NCI-H2196 treated with DMSO at 0.1 percent for 48 hours (cell line): ENCODE measurements around the gene ONECUT2.
A peak's percentile ranks its signal among the peaks of the same experiment; 100 is the strongest.
"Not testable (repeated sequence)": the region's sequence is repeated elsewhere in the genome, so short reads cannot be mapped to it uniquely, and the experiment has no call there.

Experiments
- DNase-seq: peaks from one replicate; lab custom pipeline; 2025; ENCODE audit not compliant: unreplicated experiment; lab: John Stamatoyannopoulos, UW

The ONECUT2 gene

DNA sequence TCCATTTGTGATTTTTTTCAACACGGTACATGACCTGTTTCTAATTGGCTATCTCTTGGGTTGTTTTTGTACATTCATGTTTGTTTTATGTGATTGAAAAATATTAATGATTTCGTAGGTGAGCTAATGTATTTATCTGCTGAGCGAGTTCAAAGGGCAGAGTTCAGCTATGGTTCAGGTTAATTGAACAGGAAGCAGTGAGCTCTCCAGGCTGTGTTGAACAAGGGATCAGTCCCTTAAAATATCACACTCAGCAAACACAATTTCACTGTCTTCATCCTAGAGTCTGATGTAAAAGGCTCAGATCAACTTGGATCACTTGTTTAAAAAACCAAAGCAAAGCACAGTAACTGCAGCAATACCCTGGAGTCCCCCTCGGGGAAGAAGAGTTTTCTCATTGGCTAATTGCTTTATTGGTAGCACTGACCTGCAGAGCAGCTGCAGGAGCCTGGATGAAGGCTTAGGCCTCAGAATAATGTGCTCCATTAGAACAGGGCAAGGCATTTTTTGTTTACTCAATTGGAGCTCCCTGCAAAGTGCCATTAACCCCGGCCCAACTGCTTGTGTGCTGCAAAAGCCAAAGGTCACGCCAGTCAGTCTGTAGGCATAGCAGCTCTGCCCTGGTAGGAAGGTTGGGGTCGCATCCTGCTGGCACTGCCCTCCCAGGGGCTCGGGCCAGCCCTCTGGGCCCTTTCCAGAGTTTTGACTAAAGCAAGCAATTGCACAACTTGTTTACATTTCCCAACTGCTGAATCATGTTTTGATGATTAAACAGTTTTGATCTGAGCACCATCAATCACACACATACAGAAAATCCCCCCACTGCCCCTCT lies 10.5 kb downstream of the ONECUT2 start:
- no peak for DNase-seq

DNA sequence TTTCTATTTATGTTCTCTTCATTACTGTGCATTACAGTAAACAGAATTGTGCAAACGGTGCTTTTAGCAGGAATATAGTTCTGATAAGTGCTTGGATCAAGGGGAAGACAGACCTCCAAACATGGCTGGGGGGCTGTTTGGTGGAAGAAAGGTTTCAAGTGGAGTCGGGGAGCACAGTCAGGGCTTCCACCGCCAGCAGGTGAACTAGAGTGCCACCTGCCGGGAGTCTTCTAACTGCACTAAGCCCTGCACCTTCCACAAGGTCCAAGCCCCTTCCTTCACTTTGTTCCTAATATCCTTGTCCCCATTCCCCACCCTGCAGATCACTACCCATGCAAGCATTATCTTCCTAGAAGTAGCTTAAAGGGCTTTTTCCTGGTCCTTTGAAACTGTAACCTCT lies 11.1 kb downstream of the ONECUT2 start:
- no peak for DNase-seq

DNA sequence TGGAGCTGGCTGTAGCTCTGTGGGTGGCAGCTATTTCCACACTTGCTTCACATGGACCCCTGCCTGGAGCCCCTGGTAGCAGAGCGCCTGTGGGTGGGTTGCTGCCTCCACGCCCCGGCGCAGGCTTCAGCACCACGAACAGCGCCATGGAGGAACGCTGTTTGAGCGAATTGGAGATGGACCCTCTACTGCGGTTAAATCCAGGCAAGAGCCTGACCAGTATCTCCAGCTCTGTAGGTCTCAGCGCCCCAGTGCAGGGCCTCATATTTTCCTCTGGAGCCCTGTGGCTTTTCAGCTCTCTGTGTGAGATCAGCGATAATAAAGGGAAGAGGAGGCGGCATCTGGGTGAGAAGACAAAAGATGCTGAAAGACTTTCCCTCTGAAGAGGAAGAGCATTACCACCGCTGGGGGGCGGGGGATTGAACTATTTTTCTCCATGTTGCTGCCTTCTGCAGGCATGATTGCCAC lies 12.0 kb downstream of the ONECUT2 start:
- no peak for DNase-seq

DNA sequence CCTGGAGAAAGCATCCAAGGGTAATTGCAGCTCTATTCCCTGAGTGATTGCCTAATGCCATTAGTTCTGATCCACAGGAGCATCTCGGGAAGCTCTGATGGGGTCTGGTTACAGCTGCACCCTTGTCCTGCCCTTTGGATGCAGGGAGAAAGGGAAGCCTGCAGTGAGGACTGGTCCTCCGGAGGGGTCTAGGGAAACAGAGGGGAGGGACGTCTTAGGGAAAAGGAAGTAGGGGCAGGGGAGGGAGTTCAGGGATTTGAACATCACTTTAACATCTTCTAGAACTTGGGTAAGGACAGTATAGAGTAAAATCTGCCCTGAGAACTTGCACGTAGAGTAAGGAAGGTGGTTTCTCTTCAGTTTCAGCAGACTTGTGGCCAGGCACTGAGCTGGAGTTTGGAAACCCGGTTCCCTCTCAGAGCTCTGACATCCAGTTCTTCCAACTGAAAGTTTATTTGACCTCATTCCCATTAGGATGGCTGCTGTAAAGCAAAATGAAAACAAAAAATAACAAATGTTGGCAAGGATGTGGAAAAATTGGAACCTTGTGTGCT lies 20.5 kb downstream of the ONECUT2 start:
- no peak for DNase-seq

DNA sequence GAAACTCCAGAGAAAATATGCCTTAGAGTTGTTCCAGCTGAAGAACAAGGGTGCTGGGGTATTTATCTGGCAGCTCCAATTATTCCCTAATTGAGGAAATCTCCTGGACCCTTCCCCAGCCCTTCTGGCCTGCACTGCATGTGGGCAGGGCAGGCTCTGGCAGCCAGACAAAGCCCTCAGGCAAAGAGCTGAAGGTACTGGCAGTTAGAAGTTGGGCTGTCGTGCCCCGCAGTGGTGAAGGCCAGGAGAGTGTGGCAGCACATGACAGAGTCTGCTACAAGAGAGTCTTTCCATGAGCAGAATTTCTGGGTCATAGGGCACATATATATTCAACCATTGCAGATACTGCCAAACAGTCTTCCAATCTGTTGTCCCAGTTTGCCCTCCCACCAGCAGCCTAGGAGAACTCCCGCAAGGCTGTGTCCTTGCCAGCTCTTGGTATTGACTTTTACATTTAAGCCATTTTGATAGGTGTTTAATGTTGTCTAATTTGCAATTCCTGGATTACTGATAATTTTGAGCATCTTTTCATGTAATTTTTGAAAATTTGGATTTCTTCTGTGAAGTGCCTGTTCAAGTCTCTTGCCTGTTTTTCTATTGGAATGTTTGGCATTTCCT lies 26.6 kb downstream of the ONECUT2 start:
- no peak for DNase-seq

DNA sequence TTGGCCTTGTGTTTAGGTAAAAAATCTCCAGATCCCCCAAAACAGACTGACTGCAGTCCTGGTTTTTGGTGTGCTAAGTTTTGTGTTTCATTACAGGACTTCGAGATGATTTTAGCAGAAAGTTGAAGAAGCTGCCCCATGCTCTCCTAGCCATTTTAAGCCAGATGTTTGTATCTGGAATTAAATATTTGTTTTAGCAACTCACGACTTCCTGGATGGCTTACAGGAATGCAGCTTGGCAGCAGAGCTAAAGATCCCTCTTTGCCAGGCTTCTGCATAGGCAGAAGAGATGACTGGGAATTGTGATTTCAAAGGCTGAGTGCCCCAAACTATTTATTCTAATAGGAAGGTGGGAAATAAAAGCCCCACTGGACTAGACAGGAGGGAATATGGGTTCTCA lies 31.1 kb downstream of the ONECUT2 start:
- DNase-seq, result peak; percentile 23

DNA sequence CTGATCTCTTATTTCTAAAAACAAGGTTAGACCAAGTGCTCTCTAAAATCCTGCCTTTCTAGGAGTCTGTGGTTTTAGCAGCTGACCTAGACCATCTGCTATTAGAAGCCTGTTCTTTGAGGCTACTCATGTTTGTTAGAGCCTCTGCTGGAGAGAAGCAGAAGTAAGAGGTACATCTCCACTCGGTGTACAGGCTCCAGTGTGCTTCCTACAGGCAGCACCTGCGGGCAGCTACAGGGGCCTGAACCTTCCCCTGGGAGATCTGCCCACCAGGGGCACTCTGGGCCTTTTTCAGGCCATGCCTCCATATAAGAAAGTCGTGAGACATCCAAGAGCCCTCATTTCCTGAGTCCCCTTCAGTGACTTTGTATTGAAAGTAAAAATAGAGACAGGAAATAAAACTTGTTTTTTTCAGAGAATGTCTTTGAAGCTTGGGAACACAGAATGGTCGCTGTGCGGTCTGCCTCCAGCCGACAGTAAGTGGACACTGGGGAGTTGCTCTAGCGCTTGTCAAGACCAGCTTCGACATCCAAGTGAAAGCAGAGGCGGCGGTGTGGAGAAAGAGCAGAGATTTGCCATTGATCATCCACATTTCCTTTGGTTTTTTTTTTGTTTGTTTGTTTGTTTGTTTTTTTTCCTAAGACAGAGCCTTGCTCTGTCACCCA lies 31.7 kb downstream of the ONECUT2 start:
- no peak for DNase-seq

DNA sequence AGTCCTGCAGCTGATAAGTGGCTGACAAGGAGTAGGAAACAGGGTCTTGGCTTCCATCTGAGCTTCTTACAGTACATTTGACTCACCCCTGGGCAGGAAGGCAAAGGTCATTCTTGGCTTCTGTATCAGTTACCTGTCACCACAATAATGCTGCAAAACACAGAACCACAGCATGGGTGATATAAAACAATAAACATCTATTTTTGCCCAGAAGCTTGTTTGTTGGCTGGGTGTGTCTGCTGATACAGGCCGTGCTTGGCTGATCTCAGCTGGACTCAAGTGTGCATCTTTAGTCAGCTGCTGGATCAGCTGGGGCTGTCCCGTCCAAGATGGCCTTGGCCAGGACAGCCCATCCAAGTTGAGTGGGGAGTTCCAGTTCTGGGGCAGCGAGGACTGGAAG lies 34.7 kb downstream of the ONECUT2 start:
- DNase-seq, result no peak

DNA sequence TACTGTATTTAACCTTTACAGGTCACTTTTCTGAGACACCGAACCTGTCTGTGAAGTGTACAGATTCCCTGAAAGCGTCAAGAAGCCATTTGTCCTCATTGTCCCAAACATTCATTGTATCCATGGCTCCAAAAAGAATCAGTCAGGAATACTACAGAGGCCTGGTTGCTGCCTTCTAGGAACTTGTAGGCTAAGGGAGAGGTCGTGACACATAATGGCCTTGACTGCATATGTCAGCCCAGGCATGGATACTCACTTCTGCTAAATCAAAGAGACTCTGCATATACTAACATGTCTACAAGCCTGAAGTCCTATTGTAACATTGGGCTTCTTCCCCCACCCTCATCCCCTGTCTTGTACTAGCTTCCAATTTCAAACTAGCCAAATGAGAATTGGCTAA lies 40.2 kb downstream of the ONECUT2 start:
- DNase-seq, result no peak

DNA sequence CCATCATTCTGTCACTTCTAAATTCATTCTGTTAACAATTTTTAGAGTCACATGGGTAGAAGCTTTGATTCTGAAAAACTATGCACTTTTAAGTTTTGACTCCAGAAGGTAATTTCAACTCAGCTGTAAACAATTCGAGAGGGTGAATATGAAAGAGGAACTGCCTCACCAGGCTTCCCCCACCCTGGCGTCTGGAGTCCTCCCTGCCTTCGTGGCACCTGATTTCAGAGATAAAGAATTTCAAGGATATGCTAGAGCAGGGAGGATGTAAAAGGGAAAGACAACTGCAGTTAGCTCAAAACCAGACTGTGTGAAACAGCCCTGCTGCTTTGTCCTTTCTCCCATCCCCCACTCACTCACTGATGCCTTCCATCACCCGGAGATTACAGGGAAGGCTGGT lies 40.7 kb downstream of the ONECUT2 start:
- DNase-seq, result no peak

DNA sequence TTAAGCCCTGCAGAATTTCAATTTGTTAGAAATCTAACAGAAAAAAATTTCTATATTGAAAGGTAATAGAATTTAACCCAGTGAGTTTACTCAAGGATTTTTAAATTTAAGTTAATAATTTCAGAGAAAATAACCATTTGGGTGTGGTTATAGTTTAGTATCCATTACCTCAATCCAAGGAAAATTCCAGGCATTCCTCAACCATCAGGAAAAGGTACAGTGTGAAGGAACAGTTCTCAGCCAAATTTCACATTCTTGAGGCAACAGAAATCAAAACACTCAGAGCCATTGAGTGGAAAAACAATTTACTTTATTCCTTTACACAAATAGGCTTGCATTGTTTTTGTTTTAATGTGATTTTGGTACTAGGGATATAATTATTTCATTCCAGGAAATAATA lies 45.6 kb downstream of the ONECUT2 start:
- no peak for DNase-seq

DNA sequence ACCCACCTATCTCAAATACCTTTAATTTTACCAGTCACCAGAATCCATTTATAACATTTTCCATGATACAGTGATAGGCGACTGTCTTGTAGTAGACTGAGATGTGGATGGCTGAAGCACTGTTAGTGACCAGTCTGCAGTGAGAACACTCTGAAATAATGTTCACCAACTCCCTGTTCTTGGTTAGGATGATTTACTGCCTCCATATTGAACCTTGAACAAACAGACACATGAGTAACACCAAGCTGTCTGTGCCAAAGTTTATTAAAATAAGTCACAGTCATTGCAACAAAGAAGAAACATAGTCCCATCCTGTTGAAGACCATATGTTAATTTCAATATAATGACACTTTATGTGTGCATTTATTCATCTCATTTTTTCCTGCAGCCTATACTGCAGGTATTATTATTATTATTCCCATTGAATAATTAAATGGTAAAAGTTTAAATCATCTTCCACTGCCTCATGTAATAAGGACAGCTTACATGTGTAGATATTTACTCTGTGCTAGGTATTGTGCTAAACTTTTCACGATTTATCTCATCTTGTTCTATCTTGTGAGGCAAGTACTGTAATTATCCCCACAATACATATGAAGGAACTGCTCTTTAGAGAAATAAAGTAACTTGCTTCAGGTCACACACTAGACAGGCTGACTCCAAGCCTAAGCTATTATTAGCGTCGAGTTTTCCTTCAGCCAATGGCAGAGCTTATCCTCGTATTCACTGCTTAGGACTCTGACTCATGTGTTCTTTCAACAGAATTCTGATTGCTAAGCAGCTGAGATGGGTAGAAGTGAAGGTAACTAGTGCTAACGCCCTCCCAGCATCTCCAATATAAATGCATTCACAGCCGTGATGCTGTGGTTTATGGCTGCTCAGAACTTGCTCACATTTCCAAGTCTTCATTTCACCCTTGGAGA lies 62.5 kb downstream of the ONECUT2 start:
- no peak for DNase-seq

DNA sequence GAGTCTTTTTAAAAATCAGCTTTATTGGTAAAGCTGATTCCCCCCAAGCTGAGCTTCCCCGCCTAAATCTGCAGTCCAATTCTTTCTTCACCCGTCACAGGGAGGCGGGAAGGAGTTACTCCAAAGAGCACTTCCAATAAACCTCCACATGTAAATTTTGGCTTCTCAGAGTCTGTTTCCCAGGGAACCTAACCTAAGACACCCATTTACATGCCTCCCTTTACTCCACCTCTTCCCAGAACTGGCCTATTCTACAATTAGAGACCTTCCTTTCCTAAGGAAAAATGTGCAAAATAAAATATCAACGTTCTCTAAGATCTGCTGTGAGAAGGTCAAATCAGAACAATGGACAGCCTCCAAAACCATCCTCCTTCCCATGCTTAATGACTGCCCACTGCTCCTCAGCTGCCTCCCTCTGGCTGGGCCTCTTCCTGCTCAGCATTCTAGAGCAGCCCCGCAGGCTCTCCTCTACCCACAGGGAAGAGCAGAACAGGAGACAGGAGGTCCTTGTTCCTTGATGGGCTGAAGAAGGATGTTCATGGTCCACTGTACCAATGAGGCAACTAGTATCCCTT lies 63.6 kb downstream of the ONECUT2 start:
- DNase-seq, result no peak

DNA sequence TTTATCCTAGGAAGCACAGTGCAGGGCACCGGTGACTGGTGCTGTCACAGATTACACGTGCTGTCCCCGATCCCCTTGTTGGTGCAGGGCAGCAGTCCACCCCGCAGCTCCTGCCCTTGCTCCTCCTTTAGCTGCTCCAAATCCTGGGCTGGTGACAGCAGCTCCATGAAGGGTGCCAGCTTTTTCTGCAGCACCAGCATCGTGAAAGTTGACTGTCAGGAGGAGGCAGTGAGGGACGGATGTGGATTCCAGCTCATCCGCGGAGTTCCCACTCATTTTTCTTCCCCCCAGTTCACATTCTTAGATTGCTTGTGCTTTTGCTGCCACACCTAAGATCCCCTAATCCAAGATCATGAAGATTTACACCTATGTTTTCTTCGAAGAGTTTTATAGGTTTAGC lies 67.5 kb downstream of the ONECUT2 start:
- no peak for DNase-seq

DNA sequence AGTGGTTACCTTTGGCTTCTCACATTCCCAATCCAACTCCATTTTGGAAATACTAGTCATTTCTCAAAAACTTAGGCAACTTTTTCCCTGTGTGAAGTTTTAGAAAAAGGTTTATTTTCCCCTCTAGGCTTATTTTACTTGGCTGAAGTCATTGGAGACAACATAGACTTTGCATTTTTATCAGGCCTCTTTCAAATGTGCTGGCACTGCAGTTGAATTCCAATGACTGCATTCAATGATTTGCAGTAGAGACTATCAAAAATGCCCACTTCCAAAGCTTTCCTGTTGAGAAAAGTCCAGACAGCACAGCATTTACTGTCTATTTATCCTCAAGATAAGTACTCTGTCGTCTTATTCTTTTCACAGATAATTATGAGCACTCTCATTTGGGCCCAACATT lies 70.1 kb downstream of the ONECUT2 start:
- DNase-seq, result no peak

DNA sequence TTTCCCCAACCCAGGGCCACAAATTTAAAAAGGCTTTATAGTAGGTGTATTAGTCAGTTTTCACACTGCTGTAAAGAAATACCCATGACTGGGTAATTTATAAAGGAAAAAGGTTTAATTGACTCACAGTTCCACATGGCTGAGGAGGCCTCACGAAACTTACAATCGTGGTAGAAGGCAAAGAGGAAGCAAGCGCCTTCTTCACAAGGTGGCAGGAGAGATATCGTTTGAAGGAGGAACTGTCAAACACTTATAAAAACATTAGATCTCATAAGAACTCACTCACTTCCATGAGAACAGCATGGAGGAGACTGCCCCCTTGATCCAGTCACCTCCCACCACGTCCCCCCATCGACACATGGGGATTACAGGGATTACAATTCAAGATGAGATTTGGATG lies 80.9 kb downstream of the ONECUT2 start:
- no peak for DNase-seq

DNA sequence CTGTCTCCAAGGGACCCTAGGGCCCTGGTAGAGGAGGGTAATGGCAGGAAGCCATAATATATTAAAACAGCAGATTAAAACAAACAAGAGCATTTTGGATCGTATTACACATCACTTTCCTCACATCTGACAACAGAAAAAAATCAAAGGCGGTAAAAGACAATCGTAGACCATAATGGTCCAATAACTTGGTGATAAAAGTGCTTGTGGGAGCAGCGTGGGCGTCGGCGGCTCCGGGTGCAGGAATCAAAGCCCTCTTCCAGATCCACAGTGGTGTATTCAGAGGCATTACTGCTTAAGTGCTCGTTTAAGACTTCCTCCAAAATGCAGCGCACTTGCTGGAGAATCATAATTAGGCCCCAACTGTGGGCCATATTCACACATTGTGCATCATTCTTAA lies 83.4 kb downstream of the ONECUT2 start:
- DNase-seq, result no peak

DNA sequence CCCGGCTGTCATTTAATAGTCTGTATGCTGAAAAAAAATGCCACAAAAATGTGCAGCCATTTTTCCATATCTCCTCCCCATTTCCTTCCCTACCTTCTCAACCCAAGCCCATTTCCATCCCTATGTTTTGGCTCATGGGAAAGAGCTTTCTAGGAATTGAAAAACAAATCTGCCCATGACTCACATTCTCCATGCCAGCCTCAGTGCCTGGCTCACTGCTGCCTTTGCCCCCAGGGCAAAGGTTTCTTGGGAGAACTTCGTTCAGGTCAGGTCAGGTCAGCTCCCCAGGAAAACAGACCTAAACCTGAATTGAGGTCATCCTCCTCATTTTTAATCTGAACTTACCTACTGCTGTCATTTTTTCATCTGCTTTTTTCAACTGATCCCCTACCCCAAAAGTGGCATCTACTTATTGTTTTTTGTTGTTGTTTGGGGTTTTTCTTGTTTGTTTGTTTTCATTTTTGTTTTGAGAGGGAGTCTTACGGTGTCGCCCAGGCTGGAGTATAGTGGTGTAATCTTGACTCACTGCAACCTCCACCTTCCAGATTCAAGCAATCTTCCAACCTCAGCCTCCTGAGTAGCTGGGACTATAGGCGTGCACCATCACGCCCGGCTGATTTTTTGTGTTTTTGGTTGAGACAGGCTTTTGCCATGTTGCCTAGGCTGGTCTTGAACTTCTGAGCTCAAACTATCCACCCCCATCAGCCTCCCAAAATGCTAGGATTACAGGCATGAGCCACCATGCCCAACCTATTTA lies 84.7 kb downstream of the ONECUT2 start:
- DNase-seq, result no peak

DNA sequence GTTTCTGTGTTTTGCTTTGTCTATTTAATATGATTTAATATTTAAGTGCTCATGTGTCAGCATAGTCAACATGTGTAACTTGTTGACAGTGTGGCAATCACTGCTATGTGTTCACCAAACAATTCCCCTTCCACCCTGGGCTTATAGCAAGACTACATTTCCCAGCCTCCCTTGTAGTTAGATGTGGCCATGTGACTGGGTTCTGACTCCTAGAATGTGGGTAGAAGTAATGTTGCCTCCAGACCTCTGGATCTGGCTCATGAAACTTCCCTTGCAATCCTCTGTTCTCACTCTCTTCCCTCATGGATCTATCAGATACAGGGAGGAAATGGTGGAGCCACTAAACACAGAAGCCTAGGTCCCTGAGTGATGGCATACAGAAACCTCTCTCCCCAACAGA lies 87.2 kb downstream of the ONECUT2 start:
- not testable (repeated sequence) for DNase-seq
